Ramos (cell line): ENCODE measurements around the gene CNIH2.
"Not testable (repeated sequence)": the region's sequence is repeated elsewhere in the genome, so short reads cannot be mapped to it uniquely, and the experiment has no call there.

Source experiments
- in situ Hi-C: fragments of 300-500 bp; cut with MboI; formaldehyde crosslinking; loops from one replicate; pipeline ENCODE4 v1.14.3; 2022; ENCODE audit warnings: low sequenced_read_pairs; ENCODE audit not compliant: unreplicated experiment

Gene CNIH2

GRCh38 chr11:66275396-66275795 lies 2.6 kb upstream of the CNIH2 start:
- in situ Hi-C loops: no loop called here

- in situ Hi-C loops: no loop called here
These were observed 1.9 kb upstream of the CNIH2 start for GRCh38 chr11:66275984-66276612.

GRCh38 chr11:66276619-66277018 lies 1.4 kb upstream of the CNIH2 start:
- in situ Hi-C loops: not testable (repeated sequence)

GRCh38 chr11:66277064-66277463 lies 911 bp upstream of the CNIH2 start:
- in situ Hi-C loops: not testable (repeated sequence)

GRCh38 chr11:66278363-66279091 lies 552 bp downstream of the CNIH2 start:
- in situ Hi-C loops: no loop called here

GRCh38 chr11:66279092-66279734 lies 1.2 kb downstream of the CNIH2 start:
- in situ Hi-C loops: no loop called here

GRCh38 chr11:66280428-66280827 lies 2.5 kb downstream of the CNIH2 start:
- in situ Hi-C loops: no loop called here

GRCh38 chr11:66281001-66281400 lies 3.0 kb downstream of the CNIH2 start:
- in situ Hi-C loops: no loop called here

GRCh38 chr11:66281776-66282467 lies 3.9 kb downstream of the CNIH2 start:
- in situ Hi-C loops: no loop called here

- in situ Hi-C loops: no loop called here
These were observed 4.8 kb downstream of the CNIH2 start for GRCh38 chr11:66282468-66283455.

- in situ Hi-C loops: no loop called here
These were observed 5.6 kb downstream of the CNIH2 start for GRCh38 chr11:66283461-66284105.

- in situ Hi-C loops: no loop called here
These were observed 6.6 kb downstream of the CNIH2 start for GRCh38 chr11:66284526-66285078.

- in situ Hi-C loops: no loop called here
These were observed 7.4 kb downstream of the CNIH2 start for GRCh38 chr11:66285250-66285947.

GRCh38 chr11:66286699-66287098 lies 8.7 kb downstream of the CNIH2 start:
- in situ Hi-C loops: no loop called here

- in situ Hi-C loops: no loop called here
These were observed 9.4 kb downstream of the CNIH2 start for GRCh38 chr11:66287211-66287888.

GRCh38 chr11:66287889-66288670 lies 10.1 kb downstream of the CNIH2 start:
- in situ Hi-C loops: no loop called here
